Cardiac muscle cell (in vitro differentiated cells and primary cell): ENCODE results near the gene PZP. TPM values are rescaled to one million over a fixed set of nuclear protein-coding genes. Genes with fewer than 3 reads are reported as not detected.
"Not testable (repeated sequence)": the region's sequence is repeated elsewhere in the genome, so short reads cannot be mapped to it uniquely, and the experiment has no call there.

ENCODE experiments used
- DNase-seq, 2 donors: peaks; one replicate each; pipeline versions ENCODE4 v3.0.0 to v3.0.0-alpha.2; 2010 to 2017; ENCODE audit warnings: low read depth in 1 of 2, low spot score in 1 of 2
- H3K27ac ChIP-seq: fragments of 200-600 bp; sonication (generic); 2 replicates; pipeline ENCODE4 v1.5.1; 2016
- H3K27me3 ChIP-seq: fragments of 200-600 bp; sonication (generic); 2 replicates; pipeline ENCODE4 v1.6.0; 2016; ENCODE audit warnings: control low read depth
- H3K36me3 ChIP-seq: fragments of 200-600 bp; sonication (generic); 2 replicates; pipeline ENCODE4 v1.5.1; 2016; ENCODE audit warnings: control low read depth
- H3K4me1 ChIP-seq: fragments of 200-600 bp; sonication (generic); 2 replicates; pipeline ENCODE4 v1.8.1; 2017; ENCODE audit warnings: low read depth, mild to moderate bottlenecking, mixed run types
- H3K4me3 ChIP-seq: fragments of 200-600 bp; sonication (generic); 2 replicates; pipeline ENCODE4 v1.5.1; 2016; ENCODE audit warnings: mild to moderate bottlenecking
- H3K9me3 ChIP-seq: fragments of 200-600 bp; sonication (generic); 2 replicates; pipeline ENCODE4 v1.5.1; 2017; ENCODE audit warnings: low read depth, mild to moderate bottlenecking, control low read depth
- CTCF ChIP-seq: IDR thresholded peaks from 2 replicates; pipeline ENCODE4 v1.5.1; 2012; ENCODE audit warnings: low read depth, mild to moderate bottlenecking, low read length
- polyA plus RNA-seq: library from polyadenylated mRNA; unstranded; fragments of >200 nt; fragmentation: Nextera tagmentation; extraction: Ambion mirVana; gene quantifications from 2 replicates; pipeline ENCODE4 v1.2.1, GENCODE V29; 2016
- total RNA-seq: library from RNA; depleted of rRNA; stranded (reverse); fragments of >200 nt; gene quantifications from 2 replicates; pipeline ENCODE4 v1.2.3, GENCODE V29; 2016

The PZP gene
- total and polyA plus RNA-seq, 2 experiments from 2014 or later: 0.33 TPM; not detected in 1

GRCh38 chr12:9148926-9149325 lies 59.3 kb downstream of the PZP start:
- Histone ChIP-seq H3K36me3 (no peaks in the 10 kb centered on the region), H3K9me3 (no peaks in the 10 kb centered on the region), H3K4me3 (no peak overlapping the region), H3K27me3 (no peaks in the 10 kb centered on the region), H3K4me1 (no peaks in the 10 kb centered on the region), H3K27ac (no peak overlapping the region)
- TF ChIP-seq CTCF: no peak
- no peak for DNase-seq

DNA sequence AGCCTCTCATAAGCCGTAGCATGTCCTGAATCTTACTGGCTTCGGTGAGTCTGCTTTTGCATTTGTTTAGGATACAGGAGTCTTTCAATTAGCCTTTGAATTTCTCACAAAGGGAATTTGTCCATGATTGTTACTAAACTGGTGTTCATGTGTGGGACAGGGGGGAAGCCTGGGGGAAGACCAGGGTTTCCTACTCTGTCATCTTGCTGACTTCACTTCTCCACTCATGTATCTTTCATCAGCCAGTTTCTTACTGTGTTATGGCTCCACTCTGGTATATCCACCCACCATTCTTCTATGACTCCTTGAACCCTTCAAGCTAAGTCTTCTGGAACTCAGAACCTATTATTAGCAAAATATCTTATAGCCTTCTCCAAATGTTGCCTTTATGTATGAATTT lies 60.7 kb downstream of the PZP start:
- Histone ChIP-seq H3K27ac (no peak overlapping the region), H3K9me3 (no peaks in the 10 kb centered on the region), H3K36me3 (no peaks in the 10 kb centered on the region), H3K27me3 (no peaks in the 10 kb centered on the region), H3K4me1 (no peaks in the 10 kb centered on the region), H3K4me3 (no peak overlapping the region)
- no peak for TF ChIP-seq CTCF
- DNase-seq: no peak

DNA sequence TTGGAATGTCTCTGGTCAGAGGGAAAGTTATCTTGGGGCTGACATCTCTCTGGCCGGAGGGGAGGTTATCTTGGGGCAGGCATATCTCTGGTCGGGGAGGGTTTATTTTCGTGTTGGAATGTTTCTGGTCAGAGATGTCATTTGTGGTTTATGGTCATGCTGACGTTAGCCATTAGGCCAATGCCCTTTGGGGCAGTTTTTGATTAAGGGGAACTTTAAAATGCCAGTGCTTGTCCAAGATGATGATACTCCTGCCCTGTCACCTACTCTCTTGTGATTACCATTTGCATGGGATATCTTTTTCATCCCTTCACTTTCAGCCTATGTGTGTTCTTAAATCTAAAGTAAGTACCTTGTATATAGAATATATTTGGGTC lies 63.5 kb downstream of the PZP start:
- Histone ChIP-seq H3K9me3 (no peaks in the 10 kb centered on the region), H3K27ac (no peak overlapping the region), H3K4me1 (no peaks in the 10 kb centered on the region), H3K27me3 (no peaks in the 10 kb centered on the region), H3K36me3 (no peaks in the 10 kb centered on the region), H3K4me3 (no peak overlapping the region)
- TF ChIP-seq CTCF: no peak
- DNase-seq: no peak

- no peak for DNase-seq
- Histone ChIP-seq H3K4me3 (no peak overlapping the region), H3K27ac (no peak overlapping the region), H3K27me3 (no peaks in the 10 kb centered on the region), H3K4me1 (no peaks in the 10 kb centered on the region), H3K9me3 (no peaks in the 10 kb centered on the region), H3K36me3 (no peaks in the 10 kb centered on the region)
- TF ChIP-seq CTCF: no peak
These were observed 64.1 kb downstream of the PZP start for GRCh38 chr12:9143929-9144729.

DNA sequence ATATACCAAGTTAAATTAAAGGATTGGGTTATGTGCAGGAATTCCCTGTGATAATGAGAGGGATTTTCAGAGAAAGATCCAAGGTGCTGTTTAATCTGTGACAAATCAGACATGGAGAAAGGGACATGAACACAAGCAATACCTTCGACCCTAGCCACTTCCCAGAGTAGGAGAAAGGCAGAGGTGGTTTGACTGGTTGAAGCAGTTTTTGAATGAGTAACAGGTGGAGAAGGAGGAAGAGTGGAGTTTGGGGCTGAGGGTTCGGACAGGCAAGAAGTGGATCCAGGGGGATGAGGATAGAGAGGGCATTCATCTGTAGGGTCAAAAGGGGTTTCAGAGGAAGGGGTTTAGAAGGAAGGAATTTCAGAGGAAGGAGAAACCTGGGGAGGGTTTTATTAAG lies 65.1 kb downstream of the PZP start:
- Histone ChIP-seq H3K9me3 (no peaks in the 10 kb centered on the region), H3K27me3 (no peaks in the 10 kb centered on the region), H3K4me3 (no peak overlapping the region), H3K36me3 (no peaks in the 10 kb centered on the region), H3K4me1 (no peaks in the 10 kb centered on the region), H3K27ac (no peak overlapping the region)
- TF ChIP-seq CTCF: no peak
- no peak for DNase-seq

DNA sequence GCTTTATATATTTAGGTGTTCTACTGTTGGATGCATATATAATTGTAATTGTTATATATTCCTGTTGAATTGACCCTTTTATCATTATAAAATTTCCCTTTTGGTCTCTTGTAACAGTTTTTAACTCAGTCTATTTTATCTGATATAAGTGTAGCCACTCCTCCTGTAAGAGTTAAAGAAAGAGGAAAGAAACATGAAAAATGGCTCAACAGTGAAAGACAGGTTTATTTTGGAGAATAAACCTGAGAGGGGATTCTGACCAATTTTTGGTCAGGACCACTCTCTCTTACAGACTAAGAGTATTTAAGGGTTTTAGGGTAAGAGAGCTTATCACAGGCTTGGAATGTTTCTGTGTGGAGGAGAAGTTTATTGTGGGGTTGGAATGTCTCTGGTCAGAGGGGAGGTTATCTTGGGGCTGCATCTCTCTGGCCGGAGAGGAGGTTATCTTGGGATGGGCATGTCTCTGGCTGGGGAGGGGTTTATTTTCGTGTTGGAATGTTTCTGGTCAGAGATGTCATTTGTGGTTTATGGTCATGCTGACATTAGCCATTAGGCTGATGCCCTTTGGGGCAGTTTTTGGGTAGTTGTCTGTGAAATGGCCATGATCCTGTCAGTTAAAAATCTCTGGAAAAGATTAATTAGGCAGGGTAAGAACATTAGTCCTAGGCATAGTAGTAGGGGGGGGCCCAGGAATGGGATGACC lies 68.5 kb downstream of the PZP start:
- not testable (repeated sequence) for H3K4me1 ChIP-seq, H3K4me3 ChIP-seq, H3K27ac ChIP-seq, H3K36me3 ChIP-seq, H3K27me3 ChIP-seq, DNase-seq, H3K9me3 ChIP-seq
